Activated naive CD8-positive, alpha-beta T cell treated with anti-CD3 and anti-CD28 coated beads, Interleukin-2, amount 10 ng/mL, durations not matched to agents 7 days and 5 days (primary cell): ENCODE results near the gene MED25. TPM values are rescaled to one million over a fixed set of nuclear protein-coding genes. Genes with fewer than 3 reads are reported as not detected.
"Not testable (repeated sequence)": the region's sequence is repeated elsewhere in the genome, so short reads cannot be mapped to it uniquely, and the experiment has no call there.

ENCODE experiments used
- ATAC-seq: fragments of 150-1000 bp; cut with Tn5 transposase; one replicate; pipeline ENCODE4 v1.10.0; 2021; ENCODE audit warnings: low read depth, moderate library complexity
- POLR2A ChIA-PET: fragments of 350-600 bp; sonication (Branson Sonifier 250); formaldehyde crosslinking; loops from one replicate; lab custom pipeline; 2021; ENCODE audit warnings: antibody characterized with exemption; lab: Charles Lee
- DNase-seq: peaks from one replicate; pipeline ENCODE4 v3.0.0; 2021
- H3K27ac Mint-ChIP-seq: one replicate; pipeline ENCODE4 v1.8.0; 2022; ENCODE audit warnings: mild to moderate bottlenecking, mixed read lengths
- H3K27me3 Mint-ChIP-seq: one replicate; pipeline ENCODE4 v1.8.0; 2022; ENCODE audit warnings: mild to moderate bottlenecking, moderate library complexity, mixed read lengths
- H3K36me3 Mint-ChIP-seq: one replicate; pipeline ENCODE4 v1.8.0; 2021; ENCODE audit warnings: mild to moderate bottlenecking, mixed read lengths
- H3K4me1 Mint-ChIP-seq: one replicate; pipeline ENCODE4 v1.8.0; 2021; ENCODE audit warnings: mixed read lengths
- H3K4me3 Mint-ChIP-seq: one replicate; pipeline ENCODE4 v1.8.0; 2022; ENCODE audit warnings: mild to moderate bottlenecking, moderate library complexity, mixed read lengths
- H3K9me3 Mint-ChIP-seq: one replicate; pipeline ENCODE4 v1.8.0; 2021; ENCODE audit warnings: mixed read lengths
- total RNA-seq, 2 experiments: library from RNA; stranded (reverse); gene quantifications; one replicate each; pipeline ENCODE4 v1.2.3, GENCODE V29; 2021

MED25 gene
- total RNA-seq, 2 experiments from 2014 or later, result 60.4 to 66.3 TPM

GRCh38 chr19:49812452-49812996 lies 5.6 kb upstream of the MED25 start:
- H3K36me3 Mint-ChIP-seq, result peaks cover 2% of the 10 kb centered on the region
- ATAC-seq (no peak), DNase-seq (no peak)
- H3K4me1 Mint-ChIP-seq, result peaks cover 31% of the 10 kb centered on the region
- no peaks in the 10 kb centered on the region for H3K9me3 Mint-ChIP-seq
- H3K27ac Mint-ChIP-seq, result peak overlapping the region; percentile 88
- H3K4me3 Mint-ChIP-seq, result peak overlapping the region; percentile 86
- POLR2A ChIA-PET, result interaction anchor here (0.9 to 2.1 kb wide), 5 partner anchors 36 to 1204 kb away, joined by 3 to 17 read pairs (median 7); partner anchors contain the start of genes AKT1S1 and PTOV1
- H3K27me3 Mint-ChIP-seq, result no peaks in the 10 kb centered on the region

GRCh38 chr19:49812997-49813861 lies 4.9 kb upstream of the MED25 start, which contains the start of gene FUZ:
Gene FUZ, minus strand, starts transcription at chr19:49813292. Its CDS starts 186 bp downstream, at chr19:49813106.
- Mint-ChIP-seq H3K27me3 (no peaks in the 10 kb centered on the region), H3K4me3 (peak within 1 kb of the TSS; percentile 86), H3K4me1 (peaks cover 27% of the 10 kb centered on the region), H3K36me3 (peaks cover 2% of the 10 kb centered on the region), H3K27ac (peak within 1 kb of the TSS; percentile 88), H3K9me3 (no peaks in the 10 kb centered on the region)
- POLR2A ChIA-PET, result interaction anchor here (0.7 to 2.1 kb wide), 9 partner anchors 20 to 1205 kb away, joined by 3 to 17 read pairs (median 4); partner anchors contain the start of genes ADM5, AKT1S1, PNKP and PTOV1
- ATAC-seq (peak; percentile 72), DNase-seq (peak; percentile 85)

- Mint-ChIP-seq H3K27ac (no peak overlapping the region), H3K4me1 (peaks cover 26% of the 10 kb centered on the region)
These were observed 4.1 kb upstream of the MED25 start for GRCh38 chr19:49814010-49814409.

GRCh38 chr19:49816590-49816989 lies 1.5 kb upstream of the MED25 start:
- Mint-ChIP-seq H3K9me3 (no peaks in the 10 kb centered on the region), H3K4me1 (peaks cover 27% of the 10 kb centered on the region), H3K36me3 (peaks cover 5% of the 10 kb centered on the region), H3K27me3 (no peaks in the 10 kb centered on the region), H3K27ac (no peak overlapping the region), H3K4me3 (no peak overlapping the region)
- DNase-seq, result peak; percentile 21
- POLR2A ChIA-PET, result no interaction called here
- ATAC-seq, result no peak

More at GRCh38 chr19:49814010-49814409, 4.1 kb upstream of the MED25 start:
- Mint-ChIP-seq H3K27me3 (no peaks in the 10 kb centered on the region), H3K4me3 (peak overlapping the region; percentile 55), H3K9me3 (no peaks in the 10 kb centered on the region), H3K36me3 (peaks cover 2% of the 10 kb centered on the region)
- POLR2A ChIA-PET, result interaction anchor here (0.8 to 2.1 kb wide), 4 partner anchors 20 to 172 kb away, joined by 3 to 17 read pairs (median 6); partner anchors contain the start of genes PTOV1 and SCAF1
- DNase-seq (no peak), ATAC-seq (no peak)

- H3K27ac Mint-ChIP-seq, result peak overlapping the region; percentile 99
- no peak for ATAC-seq
- H3K27me3 Mint-ChIP-seq, result no peaks in the 10 kb centered on the region
- H3K9me3 Mint-ChIP-seq, result no peaks in the 10 kb centered on the region
- POLR2A ChIA-PET, result interaction anchor here (0.7 to 2.6 kb wide), 7 partner anchors 10 to 102 kb away, joined by 3 to 23 read pairs (median 4); partner anchors contain the start of genes AP2A1 and PTOV1
- no peak for DNase-seq
- H3K4me3 Mint-ChIP-seq, result peak overlapping the region; percentile 97
- H3K4me1 Mint-ChIP-seq, result peaks cover 21% of the 10 kb centered on the region
- peaks cover 8% of the 10 kb centered on the region for H3K36me3 Mint-ChIP-seq
These were observed 721 bp downstream of the MED25 start for GRCh38 chr19:49818649-49819370.

GRCh38 chr19:49819452-49820115 lies 1.5 kb downstream of the MED25 start:
- not testable (repeated sequence) for H3K9me3 Mint-ChIP-seq, ATAC-seq, H3K36me3 Mint-ChIP-seq, DNase-seq, H3K27me3 Mint-ChIP-seq
- POLR2A ChIA-PET, result interaction anchor here (0.6 to 2.6 kb wide), 5 partner anchors 11 to 103 kb away, joined by 3 to 23 read pairs (median 3); partner anchors contain the start of gene PTOV1
- Mint-ChIP-seq H3K4me1 (peaks cover 18% of the 10 kb centered on the region), H3K27ac (peak overlapping the region; percentile 99), H3K4me3 (peak overlapping the region; percentile 97)

- Mint-ChIP-seq H3K4me3 (no peak overlapping the region), H3K4me1 (peaks cover 16% of the 10 kb centered on the region), H3K9me3 (no peaks in the 10 kb centered on the region), H3K27ac (peak overlapping the region; percentile 42), H3K27me3 (no peaks in the 10 kb centered on the region), H3K36me3 (peaks cover 8% of the 10 kb centered on the region)
- POLR2A ChIA-PET, result interaction anchor here (1.1 to 2.6 kb wide), 2 partner anchors 30 to 41 kb away, joined by 3 to 23 read pairs; partner anchors contain the start of gene PTOV1
- ATAC-seq (no peak), DNase-seq (no peak)
These were observed 2.0 kb downstream of the MED25 start for GRCh38 chr19:49820125-49820524.

GRCh38 chr19:49823472-49823871 lies 5.4 kb downstream of the MED25 start:
- no peak for DNase-seq
- H3K4me1 Mint-ChIP-seq, result peaks cover 10% of the 10 kb centered on the region
- no peak overlapping the region for H3K4me3 Mint-ChIP-seq
- H3K36me3 Mint-ChIP-seq, result peaks cover 6% of the 10 kb centered on the region
- H3K27me3 Mint-ChIP-seq, result no peaks in the 10 kb centered on the region
- no peak overlapping the region for H3K27ac Mint-ChIP-seq
- ATAC-seq, result no peak
- no peaks in the 10 kb centered on the region for H3K9me3 Mint-ChIP-seq
- POLR2A ChIA-PET, result no interaction called here

GRCh38 chr19:49824662-49825061 lies 6.6 kb downstream of the MED25 start:
- Mint-ChIP-seq H3K27ac (no peak overlapping the region), H3K9me3 (no peaks in the 10 kb centered on the region), H3K27me3 (no peaks in the 10 kb centered on the region), H3K36me3 (peaks cover 5% of the 10 kb centered on the region), H3K4me3 (no peak overlapping the region), H3K4me1 (peaks cover 5% of the 10 kb centered on the region)
- no peak for DNase-seq
- ATAC-seq, result no peak
- POLR2A ChIA-PET, result no interaction called here

- peaks cover 5% of the 10 kb centered on the region for H3K4me1 Mint-ChIP-seq
- no peaks in the 10 kb centered on the region for H3K9me3 Mint-ChIP-seq
- DNase-seq (no peak), ATAC-seq (no peak)
- no peaks in the 10 kb centered on the region for H3K27me3 Mint-ChIP-seq
- peaks cover 6% of the 10 kb centered on the region for H3K36me3 Mint-ChIP-seq
- no peak overlapping the region for H3K4me3 Mint-ChIP-seq
- no peak overlapping the region for H3K27ac Mint-ChIP-seq
- POLR2A ChIA-PET, result no interaction called here
These were observed 8.9 kb downstream of the MED25 start for GRCh38 chr19:49827034-49827433.

- Mint-ChIP-seq H3K4me3 (no peak overlapping the region), H3K4me1 (peaks cover 14% of the 10 kb centered on the region), H3K27ac (no peak overlapping the region), H3K27me3 (no peaks in the 10 kb centered on the region), H3K9me3 (no peaks in the 10 kb centered on the region), H3K36me3 (peaks cover 8% of the 10 kb centered on the region)
- no peak for DNase-seq
- POLR2A ChIA-PET, result no interaction called here
- ATAC-seq, result no peak
These were observed 11.1 kb downstream of the MED25 start for GRCh38 chr19:49829200-49829599.

- ATAC-seq (no peak), DNase-seq (no peak)
- Mint-ChIP-seq H3K4me3 (no peak overlapping the region), H3K4me1 (peaks cover 14% of the 10 kb centered on the region), H3K36me3 (peaks cover 8% of the 10 kb centered on the region), H3K27me3 (no peaks in the 10 kb centered on the region), H3K27ac (no peak overlapping the region), H3K9me3 (no peaks in the 10 kb centered on the region)
- POLR2A ChIA-PET, result no interaction called here
These were observed 11.6 kb downstream of the MED25 start for GRCh38 chr19:49829721-49830120.
